ENCODE data around the gene NSD2.

DNA sequence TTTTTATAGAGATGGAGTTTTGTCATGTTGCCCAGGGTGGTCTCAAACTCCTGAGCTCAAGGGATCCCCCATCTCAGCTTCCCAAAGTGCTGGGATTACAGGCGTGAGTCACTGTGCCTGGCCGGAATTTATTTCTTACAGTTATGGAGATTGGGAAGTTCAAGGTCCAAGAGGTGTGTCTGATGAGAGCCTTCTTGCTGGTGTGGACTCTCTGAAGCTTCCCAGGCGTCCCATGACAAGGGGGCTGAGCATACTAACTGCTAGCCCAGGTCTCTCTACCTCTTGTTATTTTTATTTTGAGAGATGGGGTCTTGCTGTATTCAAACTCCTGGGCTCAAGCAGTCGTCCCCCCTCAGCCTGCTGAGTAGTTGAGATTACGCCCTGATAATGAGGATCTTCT is 2.9 kb upstream of the NSD2 start:
- TF ChIP-seq, protein P1, sequence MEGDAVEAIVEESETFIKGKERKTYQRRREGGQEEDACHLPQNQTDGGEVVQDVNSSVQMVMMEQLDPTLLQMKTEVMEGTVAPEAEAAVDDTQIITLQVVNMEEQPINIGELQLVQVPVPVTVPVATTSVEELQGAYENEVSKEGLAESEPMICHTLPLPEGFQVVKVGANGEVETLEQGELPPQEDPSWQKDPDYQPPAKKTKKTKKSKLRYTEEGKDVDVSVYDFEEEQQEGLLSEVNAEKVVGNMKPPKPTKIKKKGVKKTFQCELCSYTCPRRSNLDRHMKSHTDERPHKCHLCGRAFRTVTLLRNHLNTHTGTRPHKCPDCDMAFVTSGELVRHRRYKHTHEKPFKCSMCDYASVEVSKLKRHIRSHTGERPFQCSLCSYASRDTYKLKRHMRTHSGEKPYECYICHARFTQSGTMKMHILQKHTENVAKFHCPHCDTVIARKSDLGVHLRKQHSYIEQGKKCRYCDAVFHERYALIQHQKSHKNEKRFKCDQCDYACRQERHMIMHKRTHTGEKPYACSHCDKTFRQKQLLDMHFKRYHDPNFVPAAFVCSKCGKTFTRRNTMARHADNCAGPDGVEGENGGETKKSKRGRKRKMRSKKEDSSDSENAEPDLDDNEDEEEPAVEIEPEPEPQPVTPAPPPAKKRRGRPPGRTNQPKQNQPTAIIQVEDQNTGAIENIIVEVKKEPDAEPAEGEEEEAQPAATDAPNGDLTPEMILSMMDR (IDR thresholded peaks at IDR 0.05): no peak
- TF ChIP-seq POLR2A (IDR thresholded peaks at IDR 0.05): no peak
